HCT116 (cell line): ENCODE data around the gene ACTL9. TPM values are rescaled to one million over a fixed set of nuclear protein-coding genes. Genes with fewer than 3 reads are reported as not detected.

Source experiments
- ATAC-seq: fragments of 200-7000 bp; cut with Tn5 transposase; 2 replicates; pipeline ENCODE4 v1.9.1; 2020; ENCODE audit warnings: mild to moderate bottlenecking, moderate library complexity
- BruUV-seq: library from RNA; stranded (reverse); fragments of 400-500 nt; replicated peaks from 2 replicates; lab custom pipeline; 2021; lab: Mats Ljungman, UMichigan
- CTCF ChIA-PET: fragments of 300-600 bp; sonication (Branson Sonifier 250); formaldehyde crosslinking; loops from one replicate; lab custom pipeline; 2021; ENCODE audit warnings: antibody characterized with exemption; lab: Charles Lee
- POLR2A ChIA-PET: fragments of 300-600, 350-600 bp; sonication (Branson Sonifier 250); formaldehyde crosslinking; loops from one replicate; lab custom pipeline; 2021; ENCODE audit warnings: antibody characterized with exemption; lab: Charles Lee
- RAD21 ChIA-PET, 2 experiments: fragments of 300-600 bp; sonication (Branson Sonifier 250); formaldehyde crosslinking; loops; one replicate each; lab custom pipeline; 2023; ENCODE audit warnings: low total read pairs in 2 of 2; ENCODE audit not compliant: uncharacterized antibody in 2 of 2, unreplicated experiment in 2 of 2, low non-redundant PET in 1 of 2; lab: Charles Lee
- DNase-seq: peaks from one replicate; pipeline ENCODE4 v3.0.0-alpha.2; 2010; ENCODE audit warnings: low read depth, low spot score
- H2AFZ ChIP-seq: fragments of 200-600 bp; shearing (Covaris generic), sonication (generic); 2 replicates; pipeline ENCODE4 v1.6.1; 2017; ENCODE audit warnings: low read depth, mixed run types, mixed read lengths, antibody characterized with exemption, low read length; ENCODE audit not compliant: poor library complexity, severe bottlenecking
- H3K27ac ChIP-seq: 2 replicates; pipeline ENCODE4 v1.5.1; 2012; ENCODE audit warnings: low read depth, low read length
- H3K27me3 ChIP-seq: fragments of 200-600 bp; sonication (generic); 2 replicates; pipeline ENCODE4 v1.6.1; 2016; ENCODE audit warnings: mixed run types, low read length, mixed read lengths; ENCODE audit not compliant: insufficient read depth
- H3K36me3 ChIP-seq, 2 experiments: fragments of 200-500 bp in 1 of 2; fragments of 200-600 bp in 1 of 2; sonication (Bioruptor generic) in 1 of 2; sonication (generic) in 1 of 2; 2 replicates each; pipeline versions ENCODE4 v1.5.1 to v1.6.1; 2014 to 2016; ENCODE audit warnings: low read length in 2 of 2, inconsistent platforms in 1 of 2, mixed read lengths in 1 of 2, mixed run types in 1 of 2; ENCODE audit not compliant: insufficient read depth in 2 of 2, control insufficient read depth in 1 of 2
- H3K4me1 ChIP-seq, 2 experiments: fragments of 200-600 bp in 1 of 2; sonication (generic) in 1 of 2; 2 replicates each; pipeline versions ENCODE4 v1.5.1 to v1.6.1; 2012 to 2017; ENCODE audit warnings: low read length in 2 of 2, inconsistent platforms in 1 of 2, mild to moderate bottlenecking in 1 of 2, mixed read lengths in 1 of 2, mixed run types in 1 of 2, moderate library complexity in 1 of 2; ENCODE audit not compliant: insufficient read depth in 2 of 2, control insufficient read depth in 1 of 2
- H3K4me2 ChIP-seq: fragments of 200-600 bp; sonication (generic); 2 replicates; pipeline ENCODE4 v1.6.1; 2017; ENCODE audit warnings: mixed run types, low read length, mixed read lengths
- H3K4me3 ChIP-seq, 2 experiments: fragments of 200-600 bp in 1 of 2; sonication (generic) in 1 of 2; replicated peaks in 1 of 2; 2 replicates each; pipeline ENCODE4 v1.5.1; 2011 to 2016; ENCODE audit warnings: low read length in 2 of 2, control low read depth in 1 of 2, low read depth in 1 of 2, mild to moderate bottlenecking in 1 of 2, mixed read lengths in 1 of 2, mixed run types in 1 of 2
- H3K79me2 ChIP-seq: fragments of 200-600 bp; sonication (generic); 2 replicates; pipeline ENCODE4 v1.6.1; 2017; ENCODE audit warnings: mild to moderate bottlenecking, mixed run types, low read length, moderate library complexity, mixed read lengths; ENCODE audit not compliant: insufficient read depth
- H3K9ac ChIP-seq: fragments of 200-600 bp; sonication (generic); 2 replicates; pipeline ENCODE4 v1.6.1; 2016; ENCODE audit warnings: low read length, mixed read lengths
- H3K9me2 ChIP-seq: fragments of 200-600 bp; sonication (generic), shearing (Covaris generic); 2 replicates; pipeline ENCODE4 v1.6.1; 2017; ENCODE audit warnings: mixed run types, mild to moderate bottlenecking, moderate library complexity; ENCODE audit not compliant: insufficient read depth
- H3K9me3 ChIP-seq, 2 experiments: fragments of 200-500 bp in 1 of 2; fragments of 200-600 bp in 1 of 2; sonication (Bioruptor generic) in 1 of 2; sonication (generic) in 1 of 2; 2 replicates each; pipeline ENCODE4 v1.6.1; 2014 to 2017; ENCODE audit warnings: low read length in 2 of 2, mixed read lengths in 2 of 2, inconsistent platforms in 1 of 2, low read depth in 1 of 2, mild to moderate bottlenecking in 1 of 2, mixed run types in 1 of 2, moderate library complexity in 1 of 2; ENCODE audit not compliant: control insufficient read depth in 1 of 2, insufficient read depth in 1 of 2
- H4K20me1 ChIP-seq: fragments of 200-600 bp; sonication (generic), shearing (Covaris generic); 2 replicates; pipeline ENCODE4 v1.6.1; 2017; ENCODE audit warnings: mixed run types, mild to moderate bottlenecking, moderate library complexity; ENCODE audit not compliant: insufficient read depth
- EGR1 ChIP-seq: IDR thresholded peaks from 2 replicates; pipeline ENCODE4 v1.6.1; 2012; ENCODE audit warnings: low read depth
- ELF1 ChIP-seq: IDR thresholded peaks from 2 replicates; pipeline ENCODE4 v1.6.1; 2012; ENCODE audit warnings: low read depth, borderline replicate concordance
- REST ChIP-seq: IDR thresholded peaks from 2 replicates; pipeline ENCODE4 v1.6.1; 2012; ENCODE audit warnings: low read depth
- SIN3A ChIP-seq: IDR thresholded peaks from 2 replicates; pipeline ENCODE4 v1.6.1; 2012; ENCODE audit warnings: low read depth
- ZBTB33 ChIP-seq: IDR thresholded peaks from 2 replicates; pipeline ENCODE4 v1.6.1; 2011; ENCODE audit warnings: mild to moderate bottlenecking, low read length, moderate library complexity; ENCODE audit not compliant: insufficient replicate concordance; ENCODE audit errors: extremely low read depth
- ZFX ChIP-seq: fragments of 450-650 bp; IDR thresholded peaks from 2 replicates; pipeline ENCODE4 v1.6.1; 2017
- intact Hi-C: fragments of 100-400 bp; cut with micrococcal nuclease; formaldehyde crosslinking; loops from 2 replicates; pipeline ENCODE4 v1.10.0; 2022
- total RNA-seq: library from RNA; stranded (reverse); gene quantifications from one replicate; pipeline ENCODE4 v1.2.1, GENCODE V29; 2021; ENCODE audit not compliant: unreplicated experiment

Gene ACTL9
- total RNA-seq, 1 experiment from 2014 or later = not detected

GRCh38 chr19:8695911-8696310 lies 2.7 kb downstream of the ACTL9 start:
- Histone ChIP-seq H3K27me3 (peaks cover 13% of the 10 kb centered on the region; the same call in 1 of the 2 replicates), H3K79me2 (no peaks in the 10 kb centered on the region), H3K4me2 (no peak overlapping the region), H3K9me3 (no peaks in the 10 kb centered on the region), H4K20me1 (no peaks in the 10 kb centered on the region), H3K4me3 (no peak overlapping the region), H3K9ac (no peak overlapping the region), H3K27ac (no peak overlapping the region), H3K36me3 (no peaks in the 10 kb centered on the region), H3K9me2 (no peaks in the 10 kb centered on the region), H3K4me1 (no peaks in the 10 kb centered on the region; a peak in 1 of 4 replicates), H2AFZ (no peak overlapping the region)
- CTCF ChIA-PET = no interaction called here
- DNase-seq = no peak
- ATAC-seq = no peak
- BruUV-seq = no TSS peak
- RAD21 ChIA-PET = no interaction called here
- intact Hi-C loops = loop anchor here (2.0 kb wide), 1 partner anchor 115 kb away; no protein-coding TSS in a partner anchor
- POLR2A ChIA-PET = no interaction called here
- TF ChIP-seq ELF1 (no peak), EGR1 (no peak), ZBTB33 (no peak), SIN3A (no peak), REST (no peak), ZFX (no peak)
